ENCODE results near the gene SERPINE1.

Gene SERPINE1

DNA sequence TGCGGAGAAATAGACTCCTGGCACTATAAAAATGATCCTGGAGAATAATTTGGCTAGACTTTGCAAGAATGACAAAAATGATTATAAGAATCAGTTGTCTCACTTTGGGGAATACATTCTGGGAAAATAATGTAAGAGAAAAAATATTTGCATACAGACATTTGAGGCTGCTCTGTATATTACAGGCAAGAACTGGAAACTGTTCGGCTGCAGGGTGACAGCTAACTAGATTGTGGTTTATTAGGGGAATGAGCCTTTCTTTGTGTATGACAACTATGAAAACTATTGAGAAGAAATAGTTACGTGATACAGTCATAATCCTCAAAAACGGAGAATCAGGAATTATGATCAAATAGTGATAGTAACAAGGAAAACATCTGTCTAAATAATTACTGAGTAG, 33.0 kb upstream of the SERPINE1 start:
- no peak overlapping the region for H3K4me2 ChIP-seq (ENCODE audit: low read depth, low read length, poor library complexity, severe bottlenecking)

DNA sequence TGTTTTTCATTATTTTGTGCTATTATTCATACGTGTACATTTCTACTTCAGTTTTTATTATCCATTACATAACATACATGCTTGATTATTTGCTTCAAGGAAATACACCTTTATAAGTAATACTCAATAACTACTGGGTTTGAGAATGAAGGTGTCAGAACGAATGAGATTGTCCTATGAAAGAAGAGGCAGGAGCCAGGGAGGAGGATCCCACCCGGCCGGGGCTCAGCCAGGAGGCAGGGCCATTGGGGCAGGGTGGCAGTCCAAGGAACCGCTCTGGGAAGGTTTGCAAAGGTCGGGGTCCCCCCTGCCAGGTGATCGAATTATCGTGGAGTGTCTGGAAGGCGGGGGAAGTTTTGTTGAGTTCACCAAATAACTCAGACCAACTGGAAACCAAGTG, 32.5 kb upstream of the SERPINE1 start:
- H3K4me2 ChIP-seq (ENCODE audit: low read depth, low read length, poor library complexity, severe bottlenecking) = no peak overlapping the region

More for the DNA sequence above, 33.0 kb upstream of the SERPINE1 start:
- Histone ChIP-seq H4K20me1 (ENCODE audit: low read depth, low read length) (peaks cover 5% of the 10 kb centered on the region; the same call in 1 of the 2 replicates), H3K9me3 (ENCODE audit: insufficient read depth, low read length) (no peaks in the 10 kb centered on the region), H3K9me2 (replicated peaks; ENCODE audit: insufficient read depth, low read length) (no peaks in the 10 kb centered on the region), H3F3A (ENCODE audit: insufficient read depth) (peaks cover 6% of the 10 kb centered on the region; the same call in 1 of the 2 replicates), H3K9ac (ENCODE audit: low read length) (no peak overlapping the region), H3K36me3 (ENCODE audit: low read length) (no peaks in the 10 kb centered on the region), H3K27ac (ENCODE audit: low read depth, low read length) (no peak overlapping the region), H2AFZ (ENCODE audit: low read depth, low read length, severe bottlenecking) (no peak overlapping the region), H3K79me2 (ENCODE audit: insufficient read depth, low read length) (no peaks in the 10 kb centered on the region), H3K27me3 (ENCODE audit: low read length) (no peaks in the 10 kb centered on the region), H3K4me3 (ENCODE audit: insufficient read depth, low read length, poor library complexity, severe bottlenecking) (no peak overlapping the region)
- TF ChIP-seq EZH2phosphoT487 (conservative IDR thresholded peaks at IDR 0.05; ENCODE audit: low read length) = no peak
- TF ChIP-seq, protein P1, sequence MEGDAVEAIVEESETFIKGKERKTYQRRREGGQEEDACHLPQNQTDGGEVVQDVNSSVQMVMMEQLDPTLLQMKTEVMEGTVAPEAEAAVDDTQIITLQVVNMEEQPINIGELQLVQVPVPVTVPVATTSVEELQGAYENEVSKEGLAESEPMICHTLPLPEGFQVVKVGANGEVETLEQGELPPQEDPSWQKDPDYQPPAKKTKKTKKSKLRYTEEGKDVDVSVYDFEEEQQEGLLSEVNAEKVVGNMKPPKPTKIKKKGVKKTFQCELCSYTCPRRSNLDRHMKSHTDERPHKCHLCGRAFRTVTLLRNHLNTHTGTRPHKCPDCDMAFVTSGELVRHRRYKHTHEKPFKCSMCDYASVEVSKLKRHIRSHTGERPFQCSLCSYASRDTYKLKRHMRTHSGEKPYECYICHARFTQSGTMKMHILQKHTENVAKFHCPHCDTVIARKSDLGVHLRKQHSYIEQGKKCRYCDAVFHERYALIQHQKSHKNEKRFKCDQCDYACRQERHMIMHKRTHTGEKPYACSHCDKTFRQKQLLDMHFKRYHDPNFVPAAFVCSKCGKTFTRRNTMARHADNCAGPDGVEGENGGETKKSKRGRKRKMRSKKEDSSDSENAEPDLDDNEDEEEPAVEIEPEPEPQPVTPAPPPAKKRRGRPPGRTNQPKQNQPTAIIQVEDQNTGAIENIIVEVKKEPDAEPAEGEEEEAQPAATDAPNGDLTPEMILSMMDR (IDR thresholded peaks at IDR 0.05; ENCODE audit: insufficient read depth, low read length, poor library complexity, severe bottlenecking) = no peak

DNA sequence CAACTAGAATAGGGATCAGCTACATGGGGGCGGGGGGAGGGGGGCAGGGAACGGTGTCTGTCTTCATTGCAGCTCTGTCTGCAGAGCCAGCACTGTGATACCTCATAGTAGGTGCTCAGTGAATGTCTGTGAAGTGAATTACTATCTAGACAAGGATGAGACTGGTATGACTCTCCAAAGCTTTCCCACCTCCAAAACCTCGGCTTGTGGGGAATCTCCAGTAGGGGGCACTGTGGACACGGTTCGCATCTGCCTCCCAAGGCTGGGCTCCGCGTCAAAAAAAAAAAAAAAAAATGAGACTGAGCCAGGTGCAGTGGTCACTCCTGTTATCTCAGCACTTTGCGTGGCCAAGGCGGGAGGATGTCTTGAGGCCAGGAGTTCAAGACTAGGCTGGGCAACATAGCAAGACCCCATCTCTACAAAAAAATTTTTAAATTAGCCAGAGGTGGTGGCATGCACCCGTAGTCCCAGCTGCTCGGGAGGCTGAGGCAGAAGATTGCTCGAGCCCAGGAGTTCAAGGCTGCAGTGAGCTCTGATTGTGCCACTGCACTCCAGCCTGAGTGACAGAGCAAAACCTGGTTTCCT, 32.0 kb upstream of the SERPINE1 start:
- Histone ChIP-seq H2AFZ (ENCODE audit: low read depth, low read length, severe bottlenecking) (no peak overlapping the region), H3K36me3 (ENCODE audit: low read length) (no peaks in the 10 kb centered on the region), H4K20me1 (ENCODE audit: low read depth, low read length) (peaks cover 5% of the 10 kb centered on the region; the same call in 1 of the 2 replicates), H3K27ac (ENCODE audit: low read depth, low read length) (no peak overlapping the region), H3K4me2 (ENCODE audit: low read depth, low read length, poor library complexity, severe bottlenecking) (no peak overlapping the region), H3F3A (ENCODE audit: insufficient read depth) (peaks cover 6% of the 10 kb centered on the region; the same call in 1 of the 2 replicates), H3K9ac (ENCODE audit: low read length) (no peak overlapping the region), H3K79me2 (ENCODE audit: insufficient read depth, low read length) (no peaks in the 10 kb centered on the region), H3K27me3 (ENCODE audit: low read length) (no peaks in the 10 kb centered on the region), H3K9me3 (ENCODE audit: insufficient read depth, low read length) (no peaks in the 10 kb centered on the region), H3K4me3 (ENCODE audit: insufficient read depth, low read length, poor library complexity, severe bottlenecking) (no peak overlapping the region), H3K9me2 (replicated peaks; ENCODE audit: insufficient read depth, low read length) (no peaks in the 10 kb centered on the region)
- no peak for TF ChIP-seq EZH2phosphoT487 (conservative IDR thresholded peaks at IDR 0.05; ENCODE audit: low read length)
- TF ChIP-seq, protein P1 (IDR thresholded peaks at IDR 0.05; ENCODE audit: insufficient read depth, low read length, poor library complexity, severe bottlenecking) = peak; percentile 41

More for the DNA sequence above, 32.5 kb upstream of the SERPINE1 start:
- H3K9me2 ChIP-seq (replicated peaks; ENCODE audit: insufficient read depth, low read length) = no peaks in the 10 kb centered on the region
- peaks cover 6% of the 10 kb centered on the region; the same call in 1 of the 2 replicates for H3F3A ChIP-seq (ENCODE audit: insufficient read depth)
- no peak overlapping the region for H3K9ac ChIP-seq (ENCODE audit: low read length)
- no peak overlapping the region for H3K4me3 ChIP-seq (ENCODE audit: insufficient read depth, low read length, poor library complexity, severe bottlenecking)
- no peak overlapping the region for H2AFZ ChIP-seq (ENCODE audit: low read depth, low read length, severe bottlenecking)
- no peak overlapping the region for H3K27ac ChIP-seq (ENCODE audit: low read depth, low read length)
- TF ChIP-seq, protein P1 (IDR thresholded peaks at IDR 0.05; ENCODE audit: insufficient read depth, low read length, poor library complexity, severe bottlenecking) = no peak
- TF ChIP-seq EZH2phosphoT487 (conservative IDR thresholded peaks at IDR 0.05; ENCODE audit: low read length) = no peak
- H3K36me3 ChIP-seq (ENCODE audit: low read length) = no peaks in the 10 kb centered on the region
- H3K9me3 ChIP-seq (ENCODE audit: insufficient read depth, low read length) = no peaks in the 10 kb centered on the region
- H3K27me3 ChIP-seq (ENCODE audit: low read length) = no peaks in the 10 kb centered on the region
- H4K20me1 ChIP-seq (ENCODE audit: low read depth, low read length) = peaks cover 5% of the 10 kb centered on the region; the same call in 1 of the 2 replicates
- no peaks in the 10 kb centered on the region for H3K79me2 ChIP-seq (ENCODE audit: insufficient read depth, low read length)

All from SU-DHL-6 (cell line).